Mesenchymal stem cell (in vitro differentiated cells and primary cell): ENCODE results near the gene FCHSD2.

Experiments
- DNase-seq: peaks from one replicate; pipeline ENCODE4 v3.0.0-alpha.2; 2013
- H2AFZ ChIP-seq: one replicate; pipeline ENCODE4 v1.6.1; 2013; ENCODE audit warnings: low read depth, mild to moderate bottlenecking, control low read depth, inconsistent platforms, low read length, moderate library complexity
- H2AK5ac ChIP-seq: 2 replicates; pipeline ENCODE4 v1.6.1; 2013; ENCODE audit warnings: low read length, moderate library complexity, mild to moderate bottlenecking, inconsistent platforms; ENCODE audit not compliant: severe bottlenecking
- H2BK120ac ChIP-seq: one replicate; pipeline ENCODE4 v1.6.1; 2013; ENCODE audit warnings: low read depth, mild to moderate bottlenecking, inconsistent platforms, low read length, moderate library complexity
- H2BK12ac ChIP-seq, 2 experiments: one replicate each; pipeline ENCODE4 v1.6.1; 2013; ENCODE audit warnings: inconsistent platforms in 2 of 2, low read length in 2 of 2, mild to moderate bottlenecking in 2 of 2, moderate library complexity in 2 of 2, control low read depth in 1 of 2
- H2BK15ac ChIP-seq: one replicate; pipeline ENCODE4 v1.6.1; 2013; ENCODE audit warnings: mild to moderate bottlenecking, low read depth, inconsistent platforms; ENCODE audit not compliant: poor library complexity, severe bottlenecking
- H2BK5ac ChIP-seq: 2 replicates; pipeline ENCODE4 v1.6.1; 2013; ENCODE audit warnings: low read depth, mild to moderate bottlenecking, low read length, control low read depth, inconsistent platforms; ENCODE audit not compliant: poor library complexity, severe bottlenecking
- H3K14ac ChIP-seq, 2 experiments: one replicate each; pipeline ENCODE4 v1.6.1; 2013; ENCODE audit warnings: inconsistent platforms in 2 of 2, low read length in 2 of 2, control low read depth in 1 of 2, mild to moderate bottlenecking in 1 of 2, moderate library complexity in 1 of 2
- H3K18ac ChIP-seq, 2 experiments: one replicate each; pipeline ENCODE4 v1.6.1; 2013; ENCODE audit warnings: inconsistent platforms in 2 of 2, low read length in 2 of 2, control low read depth in 1 of 2, low read depth in 1 of 2, mild to moderate bottlenecking in 1 of 2
- H3K23ac ChIP-seq, 2 experiments: one replicate each; pipeline ENCODE4 v1.6.1; 2013; ENCODE audit warnings: inconsistent platforms in 2 of 2, low read length in 2 of 2, mild to moderate bottlenecking in 2 of 2, moderate library complexity in 2 of 2, control low read depth in 1 of 2
- H3K27ac ChIP-seq: 2 replicates; pipeline ENCODE4 v1.5.1; 2013; ENCODE audit warnings: mild to moderate bottlenecking, moderate library complexity, low read length, control low read depth, inconsistent platforms; ENCODE audit not compliant: poor library complexity, severe bottlenecking
- H3K27me3 ChIP-seq, 2 experiments: 2 replicates each; pipeline versions ENCODE4 v1.6.1 to v1.7.0; 2013; ENCODE audit warnings: low read length in 2 of 2, mild to moderate bottlenecking in 2 of 2, moderate library complexity in 2 of 2, control low read depth in 1 of 2, inconsistent platforms in 1 of 2; ENCODE audit not compliant: control insufficient read depth in 1 of 2, insufficient read depth in 1 of 2
- H3K36me3 ChIP-seq, 2 experiments: 2 replicates each; pipeline versions ENCODE4 v1.6.1 to v1.7.0; 2013; ENCODE audit warnings: low read length in 2 of 2, control low read depth in 1 of 2, inconsistent platforms in 1 of 2, low read depth in 1 of 2, mild to moderate bottlenecking in 1 of 2; ENCODE audit not compliant: insufficient read depth in 2 of 2, control insufficient read depth in 1 of 2
- H3K4ac ChIP-seq, 2 experiments: one replicate each; pipeline ENCODE4 v1.6.1; 2013; ENCODE audit warnings: inconsistent platforms in 2 of 2, low read length in 2 of 2, mild to moderate bottlenecking in 2 of 2, moderate library complexity in 2 of 2, control low read depth in 1 of 2, low read depth in 1 of 2
- H3K4me1 ChIP-seq: 2 replicates; pipeline ENCODE4 v1.6.1; 2013; ENCODE audit warnings: low read depth, low read length, control low read depth; ENCODE audit not compliant: control insufficient read depth, insufficient read depth
- H3K4me2 ChIP-seq: 2 replicates; pipeline ENCODE4 v1.6.1; 2013; ENCODE audit warnings: low read length, mild to moderate bottlenecking, inconsistent platforms; ENCODE audit not compliant: poor library complexity, severe bottlenecking
- H3K4me3 ChIP-seq, 2 experiments: 2 replicates each; pipeline versions ENCODE4 v1.5.1 to v1.7.0; 2013; ENCODE audit warnings: low read length in 2 of 2, mild to moderate bottlenecking in 2 of 2, control low read depth in 1 of 2, low read depth in 1 of 2; ENCODE audit not compliant: insufficient read depth in 1 of 2
- H3K79me1 ChIP-seq: replicated peaks from 2 replicates; pipeline ENCODE4 v1.6.1; 2013; ENCODE audit warnings: mild to moderate bottlenecking, control low read depth, low read length, inconsistent platforms; ENCODE audit not compliant: poor library complexity, severe bottlenecking
- H3K9ac ChIP-seq: 2 replicates; pipeline ENCODE4 v1.7.0; 2013; ENCODE audit warnings: mild to moderate bottlenecking, low read length, moderate library complexity
- H3K9me3 ChIP-seq: 2 replicates; pipeline ENCODE4 v1.7.0; 2013; ENCODE audit warnings: mild to moderate bottlenecking, low read length; ENCODE audit not compliant: control insufficient read depth
- H4K8ac ChIP-seq: one replicate; pipeline ENCODE4 v1.6.1; 2013; ENCODE audit warnings: inconsistent platforms, mild to moderate bottlenecking, low read length, moderate library complexity
- H4K91ac ChIP-seq: one replicate; pipeline ENCODE4 v1.6.1; 2013; ENCODE audit warnings: mild to moderate bottlenecking, low read length, inconsistent platforms
- WGBS: methylation state at CpG from one replicate; pipeline ENCODE4 v1.1.7; 2013; ENCODE audit warnings: mixed read lengths; 5-methylcytosine and 5-hydroxymethylcytosine counted together

Gene FCHSD2

DNA sequence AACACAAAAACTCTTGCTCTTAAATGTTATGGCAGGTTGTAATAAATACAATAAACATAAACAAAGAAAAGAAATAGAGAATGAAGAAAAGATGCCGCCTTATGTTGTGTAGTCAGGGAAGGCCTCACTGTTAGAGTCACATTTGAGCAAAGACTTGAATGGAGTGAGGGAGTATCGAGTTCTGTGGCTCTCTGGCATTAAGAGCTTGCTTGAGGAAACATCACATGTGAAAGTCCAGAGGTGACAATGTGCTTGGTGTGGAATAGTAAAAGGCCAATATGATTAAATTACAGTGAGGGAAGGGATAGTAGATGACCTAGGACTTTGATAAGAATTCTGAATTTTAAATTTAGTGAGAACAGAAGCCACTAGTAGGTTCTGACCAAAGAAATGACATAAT is 188.5 kb downstream of the FCHSD2 start:
- peaks cover 9% of the 10 kb centered on the region for H3K79me1 ChIP-seq
- H3K14ac ChIP-seq: no peak overlapping the region
- no peak overlapping the region for H4K8ac ChIP-seq
- no peak overlapping the region for H3K4me3 ChIP-seq
- no peak overlapping the region for H2BK12ac ChIP-seq
- H2BK15ac ChIP-seq: no peak overlapping the region
- H3K4me2 ChIP-seq: no peak overlapping the region
- no peak overlapping the region for H2BK5ac ChIP-seq
- no peak overlapping the region for H3K4ac ChIP-seq
- no peaks in the 10 kb centered on the region for H3K4me1 ChIP-seq
- no peak overlapping the region for H3K27ac ChIP-seq
- no peak overlapping the region for H2AFZ ChIP-seq
- no peaks in the 10 kb centered on the region for H3K27me3 ChIP-seq
- no peak overlapping the region for H2BK120ac ChIP-seq
- H2AK5ac ChIP-seq: no peak overlapping the region
- no peak for DNase-seq
- H4K91ac ChIP-seq: no peak overlapping the region
- WGBS: 97% methylated on average over 2 of the region's 2 CpGs
- no peaks in the 10 kb centered on the region for H3K9me3 ChIP-seq
- no peaks in the 10 kb centered on the region for H3K36me3 ChIP-seq
- no peak overlapping the region for H3K23ac ChIP-seq
- H3K9ac ChIP-seq: no peak overlapping the region
- no peak overlapping the region for H3K18ac ChIP-seq

DNA sequence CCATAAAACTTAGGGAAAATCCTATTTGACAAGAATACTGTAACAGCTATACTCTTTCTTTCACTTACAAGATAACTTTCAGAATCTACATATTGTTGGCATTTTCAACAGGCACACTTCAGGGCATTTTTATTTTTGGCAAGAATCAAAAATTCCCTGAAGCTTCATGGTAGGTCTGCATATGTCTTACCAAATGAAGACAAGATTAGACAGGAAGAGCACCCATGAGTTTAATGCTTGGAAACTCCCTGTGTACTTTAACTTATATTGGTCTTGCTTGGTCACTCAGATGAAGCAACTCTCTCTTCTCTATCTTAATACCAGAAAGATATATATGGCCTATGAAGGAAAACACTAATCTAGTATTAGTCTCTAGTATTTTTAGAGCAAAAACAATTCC is 190.2 kb downstream of the FCHSD2 start:
- no peak overlapping the region for H3K4me3 ChIP-seq
- H2AK5ac ChIP-seq: no peak overlapping the region
- no peaks in the 10 kb centered on the region for H3K27me3 ChIP-seq
- no peak overlapping the region for H3K14ac ChIP-seq
- no peak overlapping the region for H4K91ac ChIP-seq
- H2BK5ac ChIP-seq: no peak overlapping the region
- H3K36me3 ChIP-seq: peaks cover 0 to under 1% of the 10 kb centered on the region in 2 experiments
- no peak overlapping the region for H3K23ac ChIP-seq
- no peak overlapping the region for H2BK15ac ChIP-seq
- peaks cover under 1% of the 10 kb centered on the region for H3K4me1 ChIP-seq
- H3K18ac ChIP-seq: no peak overlapping the region
- no peak overlapping the region for H3K9ac ChIP-seq
- no peak overlapping the region for H2BK120ac ChIP-seq
- no peak overlapping the region for H2AFZ ChIP-seq
- H3K27ac ChIP-seq: no peak overlapping the region
- no peak overlapping the region for H3K4me2 ChIP-seq
- no peaks in the 10 kb centered on the region for H3K9me3 ChIP-seq
- DNase-seq: no peak
- no peak overlapping the region for H3K4ac ChIP-seq
- peaks cover 11% of the 10 kb centered on the region for H3K79me1 ChIP-seq
- H4K8ac ChIP-seq: no peak overlapping the region
- H2BK12ac ChIP-seq: no peak overlapping the region

DNA sequence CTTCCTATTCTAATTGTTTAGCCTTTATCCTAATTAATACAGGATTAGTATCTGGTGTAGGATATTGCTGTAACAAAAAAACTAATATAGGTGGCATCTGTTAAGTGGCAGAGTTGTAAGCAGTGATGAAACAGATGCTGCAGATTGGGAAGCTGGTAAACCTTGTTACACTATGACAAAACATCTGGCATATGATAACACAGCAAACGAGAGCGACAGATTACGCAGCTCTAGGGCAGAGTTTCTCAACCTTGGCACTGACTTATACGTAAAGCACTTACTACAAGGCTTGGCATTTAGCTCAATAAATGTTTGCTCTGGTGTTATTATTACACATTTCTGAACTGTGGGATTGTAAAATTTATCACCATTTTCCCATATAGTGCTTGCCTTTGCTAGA is 190.9 kb downstream of the FCHSD2 start:
- WGBS: 88% methylated on average over 3 of the region's 4 CpGs
- Histone ChIP-seq H3K4me3 (no peak overlapping the region), H3K23ac (no peak overlapping the region), H3K36me3 (peaks cover 0 to 3% of the 10 kb centered on the region in 2 experiments), H2BK120ac (no peak overlapping the region), H3K14ac (no peak overlapping the region), H3K79me1 (peaks cover 10% of the 10 kb centered on the region), H2BK15ac (no peak overlapping the region), H3K9me3 (no peaks in the 10 kb centered on the region), H2AK5ac (no peak overlapping the region), H3K9ac (no peak overlapping the region), H2BK12ac (no peak overlapping the region), H3K4me1 (peaks cover 2% of the 10 kb centered on the region), H4K91ac (no peak overlapping the region), H2AFZ (no peak overlapping the region), H3K27me3 (no peaks in the 10 kb centered on the region), H3K4me2 (no peak overlapping the region), H4K8ac (no peak overlapping the region), H3K18ac (no peak overlapping the region), H2BK5ac (no peak overlapping the region), H3K4ac (no peak overlapping the region), H3K27ac (no peak overlapping the region)
- no peak for DNase-seq

DNA sequence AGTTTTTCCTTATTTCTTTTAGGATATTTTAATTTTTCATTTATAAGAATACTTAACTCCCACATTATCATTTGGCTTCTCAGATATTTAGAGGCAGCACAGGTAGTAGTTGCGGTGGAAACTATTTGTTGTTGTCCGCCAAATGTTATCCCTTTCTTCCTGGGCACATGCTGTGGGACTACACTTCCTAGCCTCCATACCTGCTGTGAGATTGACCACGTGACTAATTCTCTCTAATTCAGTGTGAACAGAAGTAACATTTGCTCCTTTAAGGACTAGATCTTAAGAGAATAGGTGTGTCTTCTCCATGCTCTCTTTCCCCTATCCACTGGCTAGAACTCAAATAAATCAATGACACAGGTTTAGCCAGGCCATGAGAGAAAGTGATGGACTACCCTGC is 191.4 kb downstream of the FCHSD2 start:
- Histone ChIP-seq H2BK15ac (no peak overlapping the region), H3K4me1 (peaks cover 2% of the 10 kb centered on the region), H3K18ac (no peak overlapping the region), H3K36me3 (peaks cover 0 to 3% of the 10 kb centered on the region in 2 experiments), H2BK120ac (no peak overlapping the region), H2AFZ (no peak overlapping the region), H4K8ac (no peak overlapping the region), H2BK5ac (no peak overlapping the region), H3K4me3 (no peak overlapping the region), H4K91ac (no peak overlapping the region), H3K14ac (no peak overlapping the region), H3K9ac (no peak overlapping the region), H3K27ac (no peak overlapping the region), H3K27me3 (no peaks in the 10 kb centered on the region), H3K4me2 (no peak overlapping the region), H3K23ac (no peak overlapping the region), H3K79me1 (peaks cover 10% of the 10 kb centered on the region), H2AK5ac (no peak overlapping the region), H3K9me3 (no peaks in the 10 kb centered on the region), H3K4ac (no peak overlapping the region), H2BK12ac (no peak overlapping the region)
- no peak for DNase-seq
- 76% methylated on average over 3 of the region's 3 CpGs for WGBS
